HCT116 (cell line): ENCODE measurements around the gene SLC41A1. TPM values are rescaled to one million over a fixed set of nuclear protein-coding genes. Genes with fewer than 3 reads are reported as not detected.

Experiments
- ATAC-seq: fragments of 200-7000 bp; cut with Tn5 transposase; 2 replicates; pipeline ENCODE4 v1.9.1; 2020; ENCODE audit warnings: mild to moderate bottlenecking, moderate library complexity
- BruUV-seq: library from RNA; stranded (reverse); fragments of 400-500 nt; replicated peaks from 2 replicates; lab custom pipeline; 2021; lab: Mats Ljungman, UMichigan
- CTCF ChIA-PET: fragments of 300-600 bp; sonication (Branson Sonifier 250); formaldehyde crosslinking; loops from one replicate; lab custom pipeline; 2021; ENCODE audit warnings: antibody characterized with exemption; lab: Charles Lee
- POLR2A ChIA-PET: fragments of 300-600, 350-600 bp; sonication (Branson Sonifier 250); formaldehyde crosslinking; loops from one replicate; lab custom pipeline; 2021; ENCODE audit warnings: antibody characterized with exemption; lab: Charles Lee
- RAD21 ChIA-PET, 2 experiments: fragments of 300-600 bp; sonication (Branson Sonifier 250); formaldehyde crosslinking; loops; one replicate each; lab custom pipeline; 2023; ENCODE audit warnings: low total read pairs in 2 of 2; ENCODE audit not compliant: uncharacterized antibody in 2 of 2, unreplicated experiment in 2 of 2, low non-redundant PET in 1 of 2; lab: Charles Lee
- DNase-seq: peaks from one replicate; pipeline ENCODE4 v3.0.0-alpha.2; 2010; ENCODE audit warnings: low read depth, low spot score
- H2AFZ ChIP-seq: fragments of 200-600 bp; shearing (Covaris generic), sonication (generic); 2 replicates; pipeline ENCODE4 v1.6.1; 2017; ENCODE audit warnings: low read depth, mixed run types, mixed read lengths, antibody characterized with exemption, low read length; ENCODE audit not compliant: poor library complexity, severe bottlenecking
- H3K27ac ChIP-seq: 2 replicates; pipeline ENCODE4 v1.5.1; 2012; ENCODE audit warnings: low read depth, low read length
- H3K27me3 ChIP-seq: fragments of 200-600 bp; sonication (generic); 2 replicates; pipeline ENCODE4 v1.6.1; 2016; ENCODE audit warnings: mixed run types, low read length, mixed read lengths; ENCODE audit not compliant: insufficient read depth
- H3K36me3 ChIP-seq, 2 experiments: fragments of 200-500 bp in 1 of 2; fragments of 200-600 bp in 1 of 2; sonication (Bioruptor generic) in 1 of 2; sonication (generic) in 1 of 2; 2 replicates each; pipeline versions ENCODE4 v1.5.1 to v1.6.1; 2014 to 2016; ENCODE audit warnings: low read length in 2 of 2, inconsistent platforms in 1 of 2, mixed read lengths in 1 of 2, mixed run types in 1 of 2; ENCODE audit not compliant: insufficient read depth in 2 of 2, control insufficient read depth in 1 of 2
- H3K4me1 ChIP-seq, 2 experiments: fragments of 200-600 bp in 1 of 2; sonication (generic) in 1 of 2; 2 replicates each; pipeline versions ENCODE4 v1.5.1 to v1.6.1; 2012 to 2017; ENCODE audit warnings: low read length in 2 of 2, inconsistent platforms in 1 of 2, mild to moderate bottlenecking in 1 of 2, mixed read lengths in 1 of 2, mixed run types in 1 of 2, moderate library complexity in 1 of 2; ENCODE audit not compliant: insufficient read depth in 2 of 2, control insufficient read depth in 1 of 2
- H3K4me2 ChIP-seq: fragments of 200-600 bp; sonication (generic); 2 replicates; pipeline ENCODE4 v1.6.1; 2017; ENCODE audit warnings: mixed run types, low read length, mixed read lengths
- H3K4me3 ChIP-seq, 2 experiments: fragments of 200-600 bp in 1 of 2; sonication (generic) in 1 of 2; replicated peaks in 1 of 2; 2 replicates each; pipeline ENCODE4 v1.5.1; 2011 to 2016; ENCODE audit warnings: low read length in 2 of 2, control low read depth in 1 of 2, low read depth in 1 of 2, mild to moderate bottlenecking in 1 of 2, mixed read lengths in 1 of 2, mixed run types in 1 of 2
- H3K79me2 ChIP-seq: fragments of 200-600 bp; sonication (generic); 2 replicates; pipeline ENCODE4 v1.6.1; 2017; ENCODE audit warnings: mild to moderate bottlenecking, mixed run types, low read length, moderate library complexity, mixed read lengths; ENCODE audit not compliant: insufficient read depth
- H3K9ac ChIP-seq: fragments of 200-600 bp; sonication (generic); 2 replicates; pipeline ENCODE4 v1.6.1; 2016; ENCODE audit warnings: low read length, mixed read lengths
- H3K9me2 ChIP-seq: fragments of 200-600 bp; sonication (generic), shearing (Covaris generic); 2 replicates; pipeline ENCODE4 v1.6.1; 2017; ENCODE audit warnings: mixed run types, mild to moderate bottlenecking, moderate library complexity; ENCODE audit not compliant: insufficient read depth
- H3K9me3 ChIP-seq, 2 experiments: fragments of 200-500 bp in 1 of 2; fragments of 200-600 bp in 1 of 2; sonication (Bioruptor generic) in 1 of 2; sonication (generic) in 1 of 2; 2 replicates each; pipeline ENCODE4 v1.6.1; 2014 to 2017; ENCODE audit warnings: low read length in 2 of 2, mixed read lengths in 2 of 2, inconsistent platforms in 1 of 2, low read depth in 1 of 2, mild to moderate bottlenecking in 1 of 2, mixed run types in 1 of 2, moderate library complexity in 1 of 2; ENCODE audit not compliant: control insufficient read depth in 1 of 2, insufficient read depth in 1 of 2
- H4K20me1 ChIP-seq: fragments of 200-600 bp; sonication (generic), shearing (Covaris generic); 2 replicates; pipeline ENCODE4 v1.6.1; 2017; ENCODE audit warnings: mixed run types, mild to moderate bottlenecking, moderate library complexity; ENCODE audit not compliant: insufficient read depth
- ATF3 ChIP-seq: IDR thresholded peaks from 2 replicates; pipeline ENCODE4 v1.6.1; 2012
- CBX3 ChIP-seq: IDR thresholded peaks from 2 replicates; pipeline ENCODE4 v1.6.1; 2012; ENCODE audit warnings: low read depth
- EGR1 ChIP-seq: IDR thresholded peaks from 2 replicates; pipeline ENCODE4 v1.6.1; 2012; ENCODE audit warnings: low read depth
- EZH2phosphoT487 ChIP-seq: fragments of 200-600 bp; IDR thresholded peaks from 2 replicates; pipeline ENCODE4 v1.6.1; 2018; ENCODE audit warnings: antibody characterized with exemption, borderline replicate concordance
- FOSL1 ChIP-seq: IDR thresholded peaks from 2 replicates; pipeline ENCODE4 v1.6.1; 2012; ENCODE audit warnings: low read depth
- JUND ChIP-seq: IDR thresholded peaks from 2 replicates; pipeline ENCODE4 v1.6.1; 2012
- POLR2A ChIP-seq: IDR thresholded peaks from 2 replicates; pipeline ENCODE4 v1.7.0; 2011; ENCODE audit warnings: borderline replicate concordance; ENCODE audit not compliant: insufficient read depth, insufficient read length; ENCODE audit errors: extremely low read depth
- POLR2AphosphoS5 ChIP-seq: IDR thresholded peaks from 2 replicates; pipeline ENCODE4 v1.6.1; 2011; ENCODE audit warnings: mild to moderate bottlenecking, low read depth, low read length, moderate library complexity
- RAD21 ChIP-seq: IDR thresholded peaks from 2 replicates; pipeline ENCODE4 v1.6.1; 2012; ENCODE audit warnings: low read depth, mild to moderate bottlenecking
- SIN3A ChIP-seq: IDR thresholded peaks from 2 replicates; pipeline ENCODE4 v1.6.1; 2012; ENCODE audit warnings: low read depth
- SP1 ChIP-seq: IDR thresholded peaks from 2 replicates; pipeline ENCODE4 v1.6.1; 2012; ENCODE audit warnings: low read depth
- TCF7L2 ChIP-seq: IDR thresholded peaks from 2 replicates; pipeline ENCODE4 v1.7.0; 2011; ENCODE audit warnings: borderline replicate concordance, inconsistent platforms; ENCODE audit not compliant: insufficient read depth, insufficient read length; ENCODE audit errors: extremely low read depth
- ZNF274 ChIP-seq: fragments of 200-500 bp; sonication (Bioruptor generic); IDR thresholded peaks from 2 replicates; pipeline ENCODE4 v1.6.1; 2014; ENCODE audit warnings: mild to moderate bottlenecking, low read depth, low read length, inconsistent platforms
- intact Hi-C: fragments of 100-400 bp; cut with micrococcal nuclease; formaldehyde crosslinking; loops from 2 replicates; pipeline ENCODE4 v1.10.0; 2022
- total RNA-seq: library from RNA; stranded (reverse); gene quantifications from one replicate; pipeline ENCODE4 v1.2.1, GENCODE V29; 2021; ENCODE audit not compliant: unreplicated experiment
- TF ChIP-seq, protein P1 (sequence below): IDR thresholded peaks from 2 replicates; pipeline ENCODE4 v1.6.1; 2012; ENCODE audit warnings: low read depth

SLC41A1 gene
- total RNA-seq, 1 experiment from 2014 or later = 35.9 TPM

DNA sequence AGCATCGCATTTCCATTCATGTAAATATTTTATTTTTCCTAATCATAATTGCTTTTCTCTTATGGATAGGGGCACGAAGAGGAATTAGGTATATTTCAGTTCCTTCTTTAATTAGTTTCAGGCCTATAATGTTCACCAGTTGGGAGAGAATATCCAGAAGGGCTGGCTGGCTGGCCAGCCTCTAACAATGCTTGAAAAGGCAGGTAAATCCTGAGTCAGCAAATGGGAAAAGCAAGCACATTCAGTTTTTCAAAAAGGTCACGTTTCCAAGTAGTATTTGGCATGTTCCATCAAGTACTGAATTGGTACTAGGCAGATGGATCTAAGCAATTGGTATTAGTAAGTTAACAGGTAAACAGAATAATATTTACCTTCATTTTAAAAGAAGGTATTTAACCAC, 45.8 kb downstream of the SLC41A1 start:
- BruUV-seq = no TSS peak
- Histone ChIP-seq H3K9me2 (no peaks in the 10 kb centered on the region), H3K36me3 (peaks cover 0 to 2% of the 10 kb centered on the region in 2 experiments; a peak in 1 of 4 replicates), H3K9ac (no peak overlapping the region), H3K4me1 (no peaks in the 10 kb centered on the region), H3K27ac (no peak overlapping the region), H3K4me2 (no peak overlapping the region), H3K4me3 (no peak overlapping the region), H3K27me3 (no peaks in the 10 kb centered on the region), H2AFZ (no peak overlapping the region), H4K20me1 (no peaks in the 10 kb centered on the region), H3K79me2 (no peaks in the 10 kb centered on the region), H3K9me3 (no peaks in the 10 kb centered on the region)
- POLR2A ChIA-PET = no interaction called here
- intact Hi-C loops = no loop called here
- no peak for ATAC-seq
- CTCF ChIA-PET = no interaction called here
- no peak for TF ChIP-seq EGR1
- no peak for TF ChIP-seq FOSL1
- TF ChIP-seq, protein P1, sequence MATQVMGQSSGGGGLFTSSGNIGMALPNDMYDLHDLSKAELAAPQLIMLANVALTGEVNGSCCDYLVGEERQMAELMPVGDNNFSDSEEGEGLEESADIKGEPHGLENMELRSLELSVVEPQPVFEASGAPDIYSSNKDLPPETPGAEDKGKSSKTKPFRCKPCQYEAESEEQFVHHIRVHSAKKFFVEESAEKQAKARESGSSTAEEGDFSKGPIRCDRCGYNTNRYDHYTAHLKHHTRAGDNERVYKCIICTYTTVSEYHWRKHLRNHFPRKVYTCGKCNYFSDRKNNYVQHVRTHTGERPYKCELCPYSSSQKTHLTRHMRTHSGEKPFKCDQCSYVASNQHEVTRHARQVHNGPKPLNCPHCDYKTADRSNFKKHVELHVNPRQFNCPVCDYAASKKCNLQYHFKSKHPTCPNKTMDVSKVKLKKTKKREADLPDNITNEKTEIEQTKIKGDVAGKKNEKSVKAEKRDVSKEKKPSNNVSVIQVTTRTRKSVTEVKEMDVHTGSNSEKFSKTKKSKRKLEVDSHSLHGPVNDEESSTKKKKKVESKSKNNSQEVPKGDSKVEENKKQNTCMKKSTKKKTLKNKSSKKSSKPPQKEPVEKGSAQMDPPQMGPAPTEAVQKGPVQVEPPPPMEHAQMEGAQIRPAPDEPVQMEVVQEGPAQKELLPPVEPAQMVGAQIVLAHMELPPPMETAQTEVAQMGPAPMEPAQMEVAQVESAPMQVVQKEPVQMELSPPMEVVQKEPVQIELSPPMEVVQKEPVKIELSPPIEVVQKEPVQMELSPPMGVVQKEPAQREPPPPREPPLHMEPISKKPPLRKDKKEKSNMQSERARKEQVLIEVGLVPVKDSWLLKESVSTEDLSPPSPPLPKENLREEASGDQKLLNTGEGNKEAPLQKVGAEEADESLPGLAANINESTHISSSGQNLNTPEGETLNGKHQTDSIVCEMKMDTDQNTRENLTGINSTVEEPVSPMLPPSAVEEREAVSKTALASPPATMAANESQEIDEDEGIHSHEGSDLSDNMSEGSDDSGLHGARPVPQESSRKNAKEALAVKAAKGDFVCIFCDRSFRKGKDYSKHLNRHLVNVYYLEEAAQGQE = no peak
- TF ChIP-seq TCF7L2 = no peak
- TF ChIP-seq JUND = no peak
- no peak for TF ChIP-seq ZNF274
- TF ChIP-seq SP1 = no peak
- TF ChIP-seq ATF3 = no peak
- TF ChIP-seq CBX3 = no peak
- no peak for TF ChIP-seq POLR2A
- no peak for TF ChIP-seq EZH2phosphoT487
- TF ChIP-seq RAD21 = no peak
- no peak for TF ChIP-seq POLR2AphosphoS5
- TF ChIP-seq SIN3A = no peak
- DNase-seq = no peak
- RAD21 ChIA-PET = no interaction called here
